Suprapubic skin (tissue), 4 donors: ENCODE results near the gene TCEAL3. TPM values are rescaled to one million over a fixed set of nuclear protein-coding genes. Genes with fewer than 3 reads are reported as not detected.
A peak's percentile ranks its signal among the peaks of the same experiment; 100 is the strongest.

Source experiments
- DNase-seq, 2 donors: peaks; one replicate each; pipeline ENCODE4 v3.0.0-alpha.2; 2019; ENCODE audit warnings: low spot score in 2 of 2
- H3K27ac ChIP-seq: fragments of 200-600 bp; sonication (generic); one replicate; pipeline ENCODE4 v1.5.1; 2019
- H3K27me3 ChIP-seq: fragments of 200-600 bp; sonication (generic); one replicate; pipeline ENCODE4 v1.5.1; 2019
- H3K36me3 ChIP-seq: fragments of 200-600 bp; sonication (generic); one replicate; pipeline ENCODE4 v1.5.1; 2019
- H3K4me1 ChIP-seq: fragments of 200-600 bp; sonication (generic); one replicate; pipeline ENCODE4 v1.5.1; 2019
- H3K4me3 ChIP-seq: fragments of 200-600 bp; sonication (generic); one replicate; pipeline ENCODE4 v1.5.1; 2019; ENCODE audit warnings: mild to moderate bottlenecking
- H3K9me3 ChIP-seq: fragments of 200-600 bp; sonication (generic); one replicate; pipeline ENCODE4 v1.5.1; 2019
- EP300 ChIP-seq: sonication (generic); formaldehyde crosslinking; IDR thresholded peaks from one replicate; pipeline ENCODE4 v1.6.1; 2017; ENCODE audit warnings: antibody characterized with exemption
- POLR2A ChIP-seq, 2 donors: fragments of 450-650 bp; IDR thresholded peaks; one replicate each; pipeline ENCODE4 v1.6.1; 2017; ENCODE audit warnings: antibody characterized with exemption in 2 of 2, mild to moderate bottlenecking in 2 of 2, moderate library complexity in 2 of 2
- POLR2AphosphoS5 ChIP-seq, 3 donors: sonication (generic); formaldehyde crosslinking; IDR thresholded peaks; one replicate each; pipeline ENCODE4 v1.6.1; 2017; ENCODE audit warnings: antibody characterized with exemption in 3 of 3
- WGBS: methylation state at CpG from one replicate; pipeline ENCODE4 v1.1.5; 2018; 5-methylcytosine and 5-hydroxymethylcytosine counted together
- total RNA-seq, 4 donors: library from RNA; depleted of rRNA; stranded (reverse); fragments of >200 nt; gene quantifications; one replicate each; pipeline ENCODE4 v1.1.0, GENCODE V29; 2016
- TF ChIP-seq, protein P1 (sequence below), 2 donors: fragments of 200-600 bp in 1 of 2; fragments of 450-650 bp in 1 of 2; sonication (generic) in 1 of 2; IDR thresholded peaks; one replicate each; pipeline ENCODE4 v1.5.1; 2016 to 2019; ENCODE audit warnings: antibody characterized with exemption in 2 of 2, mild to moderate bottlenecking in 1 of 2, moderate library complexity in 1 of 2

The TCEAL3 gene
- total RNA-seq, 4 donors from 2014 or later: 9.2 to 18.3 (median 13.8) TPM

DNA sequence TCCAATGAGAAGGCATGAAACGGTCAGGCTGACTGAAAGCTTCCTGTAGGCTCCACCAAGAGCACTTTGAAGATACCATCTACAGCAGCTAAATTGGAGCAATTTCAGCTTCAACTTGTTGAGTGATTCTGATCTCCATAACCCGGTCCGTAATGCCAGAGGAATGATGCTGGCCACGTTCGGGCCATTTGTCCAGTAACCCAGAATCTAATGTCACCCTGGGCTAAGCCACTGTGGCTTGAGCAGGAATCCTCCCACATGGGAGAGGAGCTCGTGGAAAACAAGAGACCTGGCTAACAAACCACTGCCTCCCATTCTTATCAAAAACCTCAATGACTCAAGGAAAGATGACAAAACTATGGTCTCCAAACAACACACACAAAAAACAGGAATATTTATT, 36.6 kb upstream of the TCEAL3 start:
- 84% methylated on average over 6 of the region's 6 CpGs for WGBS
- Histone ChIP-seq H3K27ac (no peak overlapping the region), H3K36me3 (no peaks in the 10 kb centered on the region), H3K4me1 (no peaks in the 10 kb centered on the region), H3K4me3 (no peak overlapping the region), H3K9me3 (no peaks in the 10 kb centered on the region), H3K27me3 (no peaks in the 10 kb centered on the region)
- no peak for TF ChIP-seq POLR2AphosphoS5 (IDR thresholded peaks at IDR 0.05)
- DNase-seq: no peak

DNA sequence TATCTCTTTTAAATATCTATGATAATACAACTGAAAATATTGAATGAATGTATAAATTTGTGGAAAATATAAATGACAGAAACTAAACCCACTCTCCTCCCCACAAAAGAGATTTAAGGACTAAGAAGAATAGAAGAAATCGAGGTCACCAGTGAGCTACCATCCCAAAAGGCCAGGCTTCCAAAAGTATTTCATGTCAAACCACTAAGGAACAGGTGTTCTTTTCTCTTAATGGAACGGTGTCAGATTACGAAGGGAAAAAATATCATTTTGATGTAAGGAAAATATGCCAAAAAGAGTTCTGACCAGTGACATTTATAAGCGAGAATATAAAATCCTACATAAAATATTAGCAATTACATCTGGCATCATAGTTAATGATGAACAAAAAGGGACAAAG, 36.0 kb upstream of the TCEAL3 start:
- H3K27ac ChIP-seq: no peak overlapping the region
- no peaks in the 10 kb centered on the region for H3K4me1 ChIP-seq
- DNase-seq: no peak
- H3K9me3 ChIP-seq: no peaks in the 10 kb centered on the region
- no peaks in the 10 kb centered on the region for H3K36me3 ChIP-seq
- no peak for TF ChIP-seq POLR2A (IDR thresholded peaks at IDR 0.05)
- TF ChIP-seq, protein P1, sequence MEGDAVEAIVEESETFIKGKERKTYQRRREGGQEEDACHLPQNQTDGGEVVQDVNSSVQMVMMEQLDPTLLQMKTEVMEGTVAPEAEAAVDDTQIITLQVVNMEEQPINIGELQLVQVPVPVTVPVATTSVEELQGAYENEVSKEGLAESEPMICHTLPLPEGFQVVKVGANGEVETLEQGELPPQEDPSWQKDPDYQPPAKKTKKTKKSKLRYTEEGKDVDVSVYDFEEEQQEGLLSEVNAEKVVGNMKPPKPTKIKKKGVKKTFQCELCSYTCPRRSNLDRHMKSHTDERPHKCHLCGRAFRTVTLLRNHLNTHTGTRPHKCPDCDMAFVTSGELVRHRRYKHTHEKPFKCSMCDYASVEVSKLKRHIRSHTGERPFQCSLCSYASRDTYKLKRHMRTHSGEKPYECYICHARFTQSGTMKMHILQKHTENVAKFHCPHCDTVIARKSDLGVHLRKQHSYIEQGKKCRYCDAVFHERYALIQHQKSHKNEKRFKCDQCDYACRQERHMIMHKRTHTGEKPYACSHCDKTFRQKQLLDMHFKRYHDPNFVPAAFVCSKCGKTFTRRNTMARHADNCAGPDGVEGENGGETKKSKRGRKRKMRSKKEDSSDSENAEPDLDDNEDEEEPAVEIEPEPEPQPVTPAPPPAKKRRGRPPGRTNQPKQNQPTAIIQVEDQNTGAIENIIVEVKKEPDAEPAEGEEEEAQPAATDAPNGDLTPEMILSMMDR (IDR thresholded peaks at IDR 0.05): no peak
- TF ChIP-seq POLR2AphosphoS5 (IDR thresholded peaks at IDR 0.05): no peak
- TF ChIP-seq EP300: no peak
- no peaks in the 10 kb centered on the region for H3K27me3 ChIP-seq
- 78% methylated on average over 4 of the region's 4 CpGs for WGBS
- H3K4me3 ChIP-seq: no peak overlapping the region

DNA sequence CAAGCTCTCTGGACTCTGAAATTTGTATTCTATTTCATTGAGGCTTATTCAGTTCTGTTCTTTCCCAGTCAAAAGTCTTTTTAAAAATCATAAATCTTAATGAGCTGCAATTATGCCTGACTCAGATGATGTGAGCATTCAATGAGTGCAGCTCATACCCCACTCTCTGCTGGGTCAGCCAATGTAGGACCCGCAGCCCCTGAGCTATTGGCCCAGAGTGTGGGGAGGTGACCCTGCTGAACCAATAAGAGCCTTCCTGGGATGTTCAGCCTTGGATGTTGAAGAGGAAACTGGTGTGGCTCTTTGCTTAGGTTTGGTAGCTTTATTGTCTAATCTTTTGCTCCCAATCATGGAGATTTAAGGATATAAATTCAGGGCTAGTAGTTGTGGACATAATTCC, 34.6 kb upstream of the TCEAL3 start:
- 77% methylated on average over 1 of the region's 1 CpG for WGBS
- no peak overlapping the region for H3K4me3 ChIP-seq
- DNase-seq: no peak

DNA sequence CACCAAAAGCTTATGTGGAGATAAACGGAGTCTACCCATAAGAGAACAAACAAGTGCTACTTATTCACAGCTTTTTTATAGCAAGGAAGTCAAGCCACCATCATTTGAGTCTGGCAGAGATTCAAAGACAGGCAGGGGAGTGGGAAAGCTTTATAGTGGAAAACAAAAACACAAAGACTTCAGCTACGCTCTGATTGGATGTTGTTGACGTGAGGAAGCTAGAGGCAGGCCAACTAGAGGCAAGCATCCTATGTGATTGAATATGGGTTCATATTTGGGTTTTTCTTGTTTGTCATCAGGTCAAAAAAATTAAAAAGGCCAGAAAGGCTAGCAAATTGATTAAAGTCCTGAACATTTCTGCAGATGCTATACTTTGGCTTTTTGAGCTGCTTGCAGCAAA, 23.2 kb upstream of the TCEAL3 start:
- H3K27me3 ChIP-seq: no peaks in the 10 kb centered on the region
- WGBS: 67% methylated on average over 3 of the region's 3 CpGs

More for the DNA sequence above, 34.6 kb upstream of the TCEAL3 start:
- no peak overlapping the region for H3K27ac ChIP-seq
- H3K4me1 ChIP-seq: no peaks in the 10 kb centered on the region
- no peaks in the 10 kb centered on the region for H3K36me3 ChIP-seq
- H3K9me3 ChIP-seq: no peaks in the 10 kb centered on the region
- no peaks in the 10 kb centered on the region for H3K27me3 ChIP-seq
- TF ChIP-seq, protein P1 (IDR thresholded peaks at IDR 0.05): no peak
- no peak for TF ChIP-seq EP300
- TF ChIP-seq POLR2AphosphoS5 (IDR thresholded peaks at IDR 0.05): no peak
- no peak for TF ChIP-seq POLR2A (IDR thresholded peaks at IDR 0.05)

DNA sequence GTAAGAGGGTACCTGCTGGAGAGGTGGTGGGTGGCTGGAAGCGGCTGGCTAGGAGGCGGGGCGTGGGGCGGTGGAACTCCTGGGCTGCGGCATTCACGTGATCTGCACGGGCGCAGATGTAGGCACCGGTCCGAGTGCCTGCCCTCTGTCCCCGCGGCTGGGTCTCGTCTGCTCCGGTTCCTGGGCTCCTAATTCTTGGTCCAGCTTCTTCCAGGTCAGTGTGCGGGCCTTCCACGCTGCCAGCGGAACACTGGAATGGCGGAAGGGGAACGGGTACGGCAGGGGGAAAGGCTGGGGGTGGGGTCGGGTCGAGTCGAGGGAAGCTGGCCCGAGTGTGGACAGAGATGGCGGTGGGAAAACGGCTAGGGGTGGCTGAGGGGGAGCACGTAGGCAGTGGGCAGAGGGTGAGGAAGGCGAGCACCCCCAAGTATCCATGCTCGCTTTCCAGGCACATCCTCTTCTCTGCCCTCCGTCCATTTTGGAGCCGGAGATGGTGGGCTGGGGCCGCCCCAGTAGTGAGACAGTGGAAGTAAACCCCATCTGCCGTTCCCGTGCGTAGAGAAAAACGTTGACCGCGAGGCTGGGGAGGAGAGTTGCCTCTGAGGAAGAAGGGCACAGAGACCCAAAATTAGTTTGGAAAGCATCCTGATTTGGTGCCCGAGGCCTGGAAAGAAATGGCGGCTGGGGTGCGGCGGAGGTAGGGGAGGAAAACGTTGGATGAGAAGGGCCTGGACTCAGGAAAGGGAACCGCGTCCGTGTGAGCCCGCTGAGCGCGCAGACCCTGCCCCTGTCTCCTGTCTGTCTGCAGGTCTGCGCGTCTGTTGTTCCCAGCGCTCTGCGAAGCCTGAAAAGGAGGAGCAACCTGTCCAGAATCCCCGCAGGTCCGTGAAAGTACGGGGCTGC, 22.1 kb upstream of the TCEAL3 start, which contains the start of gene TCEAL4:
TSS of gene TCEAL4 (plus strand) at position 105 of the 903 bp plus-strand sequence. CDS start 1,161 bp downstream, outside the sequence.
- peak; percentile 73 to 80 for DNase-seq
- H3K9me3 ChIP-seq: no peaks in the 10 kb centered on the region
- H3K27ac ChIP-seq: peak within 1 kb of the TSS; percentile 86
- H3K36me3 ChIP-seq: no peaks in the 10 kb centered on the region
- 15% methylated on average over 56 of the region's 56 CpGs for WGBS
- H3K27me3 ChIP-seq: no peaks in the 10 kb centered on the region
- H3K4me3 ChIP-seq: peak within 1 kb of the TSS; percentile 69
- H3K4me1 ChIP-seq: peaks cover 12% of the 10 kb centered on the region
- TF ChIP-seq EP300: no peak
- TF ChIP-seq, protein P1 (IDR thresholded peaks at IDR 0.05): no peak
- TF ChIP-seq POLR2A (IDR thresholded peaks at IDR 0.05): no peak
- TF ChIP-seq POLR2AphosphoS5 (IDR thresholded peaks at IDR 0.05): no peak

More for the DNA sequence above, 23.2 kb upstream of the TCEAL3 start:
- no peak for DNase-seq
- no peaks in the 10 kb centered on the region for H3K9me3 ChIP-seq
- no peaks in the 10 kb centered on the region for H3K36me3 ChIP-seq
- H3K4me1 ChIP-seq: peaks cover 12% of the 10 kb centered on the region
- no peak overlapping the region for H3K27ac ChIP-seq
- no peak for TF ChIP-seq EP300
- TF ChIP-seq, protein P1 (IDR thresholded peaks at IDR 0.05): no peak
- H3K4me3 ChIP-seq: no peak overlapping the region
